ENCODE results near the gene SHC2.
"Not testable (repeated sequence)": the region's sequence is repeated elsewhere in the genome, so short reads cannot be mapped to it uniquely, and the experiment has no call there.

SHC2 gene

GRCh38 chr19:483332-484072 is 22.7 kb upstream of the SHC2 start:
- no peak overlapping the region for H3K4me3 ChIP-seq (replicated peaks in 1 of 2; ENCODE audit: low read depth in 2 of 2, low read length in 2 of 2)
- no peak for DNase-seq (ENCODE audit: low read depth in 2 of 2)

GRCh38 chr19:482186-483041 is 21.6 kb upstream of the SHC2 start:
- DNase-seq (ENCODE audit: low read depth in 2 of 2), result no peak
- no peak overlapping the region for H3K4me3 ChIP-seq (replicated peaks in 1 of 2; ENCODE audit: low read depth in 2 of 2, low read length in 2 of 2)
- TF ChIP-seq CTCF (IDR thresholded peaks at IDR 0.05; ENCODE audit: low read depth, low read length), result peak; percentile 14

More at GRCh38 chr19:483332-484072, 22.7 kb upstream of the SHC2 start:
- no peak for TF ChIP-seq CTCF (IDR thresholded peaks at IDR 0.05; ENCODE audit: low read depth, low read length)

- DNase-seq (ENCODE audit: low read depth in 2 of 2); H3K4me3 ChIP-seq (replicated peaks in 1 of 2; ENCODE audit: low read depth in 2 of 2, low read length in 2 of 2): not testable (repeated sequence)
Measured at GRCh38 chr19:481100-481499, 20.3 kb upstream of the SHC2 start.

- peak overlapping the region in 1 of 2 donors; percentile 34 for H3K4me3 ChIP-seq (replicated peaks in 1 of 2; ENCODE audit: low read depth in 2 of 2, low read length in 2 of 2)
Measured at GRCh38 chr19:480016-480855, 19.4 kb upstream of the SHC2 start.

GRCh38 chr19:478976-479375 is 18.1 kb upstream of the SHC2 start:
- no peak overlapping the region for H3K4me3 ChIP-seq (replicated peaks in 1 of 2; ENCODE audit: low read depth in 2 of 2, low read length in 2 of 2)
- DNase-seq (ENCODE audit: low read depth in 2 of 2), result no peak
- no peak for TF ChIP-seq CTCF (IDR thresholded peaks at IDR 0.05; ENCODE audit: low read depth, low read length)

More at GRCh38 chr19:480016-480855, 19.4 kb upstream of the SHC2 start:
- peak; percentile 62 for TF ChIP-seq CTCF (IDR thresholded peaks at IDR 0.05; ENCODE audit: low read depth, low read length)
- peak; percentile 47 to 72 for DNase-seq (ENCODE audit: low read depth in 2 of 2)

- no peak overlapping the region for H3K4me3 ChIP-seq (replicated peaks in 1 of 2; ENCODE audit: low read depth in 2 of 2, low read length in 2 of 2)
- DNase-seq (ENCODE audit: low read depth in 2 of 2), result no peak
- no peak for TF ChIP-seq CTCF (IDR thresholded peaks at IDR 0.05; ENCODE audit: low read depth, low read length)
Measured at GRCh38 chr19:478236-478903, 17.5 kb upstream of the SHC2 start.

All from cardiac fibroblast (primary cell).